KMS-11 (cell line): ENCODE data around the gene MACC1.
"Not testable (repeated sequence)": the region's sequence is repeated elsewhere in the genome, so short reads cannot be mapped to it uniquely, and the experiment has no call there.

Source experiments
- H2AFZ ChIP-seq: fragments of 200-600 bp; sonication (generic); 2 replicates; pipeline ENCODE4 v1.6.1; 2016; ENCODE audit warnings: antibody characterized with exemption, mixed run types, low read depth
- H3K27ac ChIP-seq: fragments of 200-600 bp; sonication (generic); 2 replicates; pipeline ENCODE4 v1.6.1; 2016; ENCODE audit warnings: mild to moderate bottlenecking, mixed run types
- H3K27me3 ChIP-seq: fragments of 200-600 bp; sonication (generic); 2 replicates; pipeline ENCODE4 v1.6.1; 2017; ENCODE audit warnings: mild to moderate bottlenecking, low read depth, mixed run types, moderate library complexity; ENCODE audit not compliant: insufficient read depth
- H3K36me3 ChIP-seq: fragments of 200-600 bp; sonication (generic); 2 replicates; pipeline ENCODE4 v1.6.1; 2017; ENCODE audit warnings: mild to moderate bottlenecking, mixed run types; ENCODE audit not compliant: insufficient read depth
- H3K4me1 ChIP-seq: fragments of 200-600 bp; sonication (generic); 2 replicates; pipeline ENCODE4 v1.6.1; 2016; ENCODE audit warnings: mild to moderate bottlenecking, low read depth, mixed run types; ENCODE audit not compliant: poor library complexity, severe bottlenecking
- H3K4me2 ChIP-seq: fragments of 200-600 bp; sonication (generic); 2 replicates; pipeline ENCODE4 v1.7.0; 2016; ENCODE audit warnings: mild to moderate bottlenecking, mixed run types
- H3K4me3 ChIP-seq: fragments of 200-600 bp; sonication (generic); IDR thresholded peaks from 2 replicates; pipeline ENCODE4 v1.6.1; 2017; ENCODE audit warnings: low read depth, low read length, mixed read lengths; ENCODE audit not compliant: insufficient read depth
- H3K79me2 ChIP-seq: fragments of 200-600 bp; sonication (generic); 2 replicates; pipeline ENCODE4 v1.6.1; 2016; ENCODE audit warnings: low read depth, mixed run types; ENCODE audit not compliant: insufficient read depth
- H3K9ac ChIP-seq: fragments of 200-600 bp; sonication (generic); 2 replicates; pipeline ENCODE4 v1.6.1; 2016; ENCODE audit warnings: mild to moderate bottlenecking, mixed run types
- H4K20me1 ChIP-seq: fragments of 200-600 bp; sonication (generic); 2 replicates; pipeline ENCODE4 v1.6.1; 2016; ENCODE audit warnings: mild to moderate bottlenecking, mixed run types; ENCODE audit not compliant: insufficient read depth
- CTCF ChIP-seq: fragments of 200-600 bp; sonication (generic); conservative IDR thresholded peaks from 2 replicates; pipeline ENCODE4 v1.6.1; 2017; ENCODE audit warnings: low read depth, mild to moderate bottlenecking, antibody characterized with exemption, low read length, moderate library complexity, mixed read lengths

The MACC1 gene

GRCh38 chr7:20131776-20132175, 85.4 kb downstream of the MACC1 start:
- Histone ChIP-seq H3K4me2 (peak overlapping the region; percentile 43), H3K79me2 (no peaks in the 10 kb centered on the region), H3K9ac (no peak overlapping the region), H3K27me3 (no peaks in the 10 kb centered on the region), H2AFZ (no peak overlapping the region), H3K36me3 (no peaks in the 10 kb centered on the region), H3K4me3 (no peak overlapping the region), H3K4me1 (peaks cover 40% of the 10 kb centered on the region), H3K27ac (peak overlapping the region; percentile 7; the same call in 1 of the 2 replicates), H4K20me1 (no peaks in the 10 kb centered on the region)
- TF ChIP-seq CTCF, result no peak

GRCh38 chr7:20129920-20130319, 87.3 kb downstream of the MACC1 start:
- peaks cover 38% of the 10 kb centered on the region for H3K4me1 ChIP-seq
- no peak overlapping the region for H3K9ac ChIP-seq
- no peaks in the 10 kb centered on the region for H3K79me2 ChIP-seq
- H3K27me3 ChIP-seq, result no peaks in the 10 kb centered on the region
- H4K20me1 ChIP-seq, result no peaks in the 10 kb centered on the region
- no peak for TF ChIP-seq CTCF
- H2AFZ ChIP-seq, result no peak overlapping the region
- H3K4me2 ChIP-seq, result no peak overlapping the region
- no peak overlapping the region for H3K4me3 ChIP-seq
- H3K27ac ChIP-seq, result no peak overlapping the region
- H3K36me3 ChIP-seq, result no peaks in the 10 kb centered on the region

GRCh38 chr7:20128001-20128400, 89.2 kb downstream of the MACC1 start:
- H2AFZ ChIP-seq, result no peak overlapping the region
- no peaks in the 10 kb centered on the region for H3K36me3 ChIP-seq
- H3K4me1 ChIP-seq, result peaks cover 19% of the 10 kb centered on the region
- no peak overlapping the region for H3K27ac ChIP-seq
- TF ChIP-seq CTCF, result no peak
- H3K4me3 ChIP-seq, result no peak overlapping the region
- no peaks in the 10 kb centered on the region for H3K27me3 ChIP-seq
- no peaks in the 10 kb centered on the region for H4K20me1 ChIP-seq
- no peak overlapping the region for H3K4me2 ChIP-seq
- no peaks in the 10 kb centered on the region for H3K79me2 ChIP-seq
- no peak overlapping the region for H3K9ac ChIP-seq

- H3K4me3 ChIP-seq, H3K4me1 ChIP-seq, H3K36me3 ChIP-seq, H3K79me2 ChIP-seq, H3K4me2 ChIP-seq, H3K27me3 ChIP-seq, H3K9ac ChIP-seq, H3K27ac ChIP-seq, H2AFZ ChIP-seq, H4K20me1 ChIP-seq: not testable (repeated sequence)
These were observed 91.1 kb downstream of the MACC1 start for GRCh38 chr7:20126060-20126459.

GRCh38 chr7:20124087-20124486, 93.1 kb downstream of the MACC1 start:
- not testable (repeated sequence) for H3K4me1 ChIP-seq, H3K79me2 ChIP-seq, H3K27ac ChIP-seq, H3K27me3 ChIP-seq, H3K36me3 ChIP-seq, H3K4me3 ChIP-seq, H3K4me2 ChIP-seq, H4K20me1 ChIP-seq, H2AFZ ChIP-seq, H3K9ac ChIP-seq

GRCh38 chr7:20122653-20123316, 94.4 kb downstream of the MACC1 start:
- H4K20me1 ChIP-seq, H3K4me2 ChIP-seq, H3K79me2 ChIP-seq, H3K4me1 ChIP-seq, H3K4me3 ChIP-seq, H3K27me3 ChIP-seq, H3K27ac ChIP-seq, H3K36me3 ChIP-seq, H3K9ac ChIP-seq, H2AFZ ChIP-seq: not testable (repeated sequence)
